Amniotic stem cell (primary cell): ENCODE measurements around the gene PRM2.

Experiments used
- DNase-seq: peaks from one replicate; lab custom pipeline; 2025; lab: John Stamatoyannopoulos, UW

The PRM2 gene

GRCh38 chr16:11225677-11226549 is 50.4 kb downstream of the PRM2 start:
- no peak for DNase-seq
